Fibroblast of lung (primary cell): ENCODE data around the gene PRSS33.

Source experiments
- EZH2 ChIP-seq: IDR thresholded peaks from 2 replicates; pipeline ENCODE4 v1.5.1; 2012; ENCODE audit warnings: low read length, control low read depth, mild to moderate bottlenecking; ENCODE audit errors: missing control alignments
- TF ChIP-seq, protein P1 (sequence below), 2 donors: IDR thresholded peaks in 1 of 2; conservative IDR thresholded peaks in 1 of 2; 1 replicate in 1 of 2; 2 replicates in 1 of 2; pipeline ENCODE4 v1.5.1; 2011 to 2012; ENCODE audit warnings: low read length in 2 of 2, control low read depth in 1 of 2, inconsistent platforms in 1 of 2, low read depth in 1 of 2, mild to moderate bottlenecking in 1 of 2

DNA sequence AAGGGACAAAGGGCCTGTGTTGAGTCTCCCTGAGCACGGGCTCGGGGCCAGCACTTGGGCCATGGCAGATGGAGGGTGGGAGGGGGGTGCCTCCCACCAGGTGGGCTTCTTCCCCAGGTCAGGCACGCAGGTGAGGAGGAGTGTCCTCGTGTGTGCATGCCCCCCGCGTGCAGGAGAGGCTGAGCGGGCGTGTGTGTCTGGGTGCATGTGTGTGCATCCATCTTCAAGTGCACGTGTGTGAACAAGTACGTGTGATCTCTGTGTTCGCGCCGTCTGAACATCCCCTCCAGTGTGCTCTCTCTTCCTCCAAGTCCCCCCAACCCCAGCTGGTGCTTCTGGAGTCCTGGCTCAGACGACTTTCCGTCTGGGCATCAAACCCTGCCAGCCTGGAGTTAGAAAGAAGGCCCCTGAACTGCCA lies 40.0 kb upstream of the PRSS33 start:
- TF ChIP-seq, protein P1, sequence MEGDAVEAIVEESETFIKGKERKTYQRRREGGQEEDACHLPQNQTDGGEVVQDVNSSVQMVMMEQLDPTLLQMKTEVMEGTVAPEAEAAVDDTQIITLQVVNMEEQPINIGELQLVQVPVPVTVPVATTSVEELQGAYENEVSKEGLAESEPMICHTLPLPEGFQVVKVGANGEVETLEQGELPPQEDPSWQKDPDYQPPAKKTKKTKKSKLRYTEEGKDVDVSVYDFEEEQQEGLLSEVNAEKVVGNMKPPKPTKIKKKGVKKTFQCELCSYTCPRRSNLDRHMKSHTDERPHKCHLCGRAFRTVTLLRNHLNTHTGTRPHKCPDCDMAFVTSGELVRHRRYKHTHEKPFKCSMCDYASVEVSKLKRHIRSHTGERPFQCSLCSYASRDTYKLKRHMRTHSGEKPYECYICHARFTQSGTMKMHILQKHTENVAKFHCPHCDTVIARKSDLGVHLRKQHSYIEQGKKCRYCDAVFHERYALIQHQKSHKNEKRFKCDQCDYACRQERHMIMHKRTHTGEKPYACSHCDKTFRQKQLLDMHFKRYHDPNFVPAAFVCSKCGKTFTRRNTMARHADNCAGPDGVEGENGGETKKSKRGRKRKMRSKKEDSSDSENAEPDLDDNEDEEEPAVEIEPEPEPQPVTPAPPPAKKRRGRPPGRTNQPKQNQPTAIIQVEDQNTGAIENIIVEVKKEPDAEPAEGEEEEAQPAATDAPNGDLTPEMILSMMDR (conservative IDR thresholded peaks at IDR 0.05 in 1 of 2, IDR thresholded peaks at IDR 0.05 in 1 of 2; ENCODE audit: low read depth in 1 of 2, low read length in 2 of 2) = no peak
- TF ChIP-seq EZH2 = no peak
